IMR-90 (cell line): ENCODE data around the gene TPCN1. TPM values are rescaled to one million over a fixed set of nuclear protein-coding genes. Genes with fewer than 3 reads are reported as not detected.

ENCODE experiments used
- ATAC-seq: fragments of 200-7000 bp; cut with Tn5 transposase; 2 replicates; pipeline ENCODE4 v1.9.1; 2020; ENCODE audit warnings: low read depth, mild to moderate bottlenecking, moderate library complexity
- BruUV-seq: library from RNA; stranded (reverse); fragments of 400-500 nt; replicated peaks from 2 replicates; lab custom pipeline; 2021; lab: Mats Ljungman, UMichigan
- CTCF ChIA-PET: fragments of 300-600 bp; formaldehyde crosslinking; extraction: SDS; loops from one replicate; lab custom pipeline; 2021; ENCODE audit warnings: antibody characterized with exemption; lab: Yijun Ruan, JAX
- POLR2A ChIA-PET: fragments of 300-600 bp; sonication (Branson Sonifier 250); formaldehyde crosslinking; loops from one replicate; lab custom pipeline; 2022; ENCODE audit warnings: antibody characterized with exemption; ENCODE audit not compliant: unreplicated experiment; lab: Charles Lee
- DNase-seq: peaks from one replicate; pipeline ENCODE4 v3.0.0; 2013
- H2AFZ ChIP-seq: replicated peaks from 2 replicates; pipeline ENCODE3; 2013; ENCODE audit warnings: low read length, mild to moderate bottlenecking; ENCODE audit not compliant: poor library complexity
- H2AK5ac ChIP-seq: 2 replicates; pipeline ENCODE4 v1.6.1; 2013; ENCODE audit warnings: low read depth, low read length, inconsistent platforms
- H2AK9ac ChIP-seq: replicated peaks from 2 replicates; pipeline ENCODE3; 2013; ENCODE audit warnings: mild to moderate bottlenecking, low read depth, low read length, moderate library complexity; ENCODE audit not compliant: poor library complexity
- H2BK120ac ChIP-seq: 2 replicates; pipeline ENCODE4 v1.6.1; 2013; ENCODE audit warnings: low read depth, low read length, inconsistent platforms
- H2BK15ac ChIP-seq: 3 replicates; pipeline ENCODE4 v1.6.1; 2013; ENCODE audit warnings: low read depth, low read length, inconsistent platforms
- H2BK20ac ChIP-seq: 2 replicates; pipeline ENCODE4 v1.6.1; 2013; ENCODE audit warnings: low read depth, mild to moderate bottlenecking, inconsistent platforms, low read length, moderate library complexity
- H2BK5ac ChIP-seq: 2 replicates; pipeline ENCODE4 v1.6.1; 2013; ENCODE audit warnings: mild to moderate bottlenecking, low read depth, low read length, inconsistent platforms; ENCODE audit not compliant: poor library complexity, severe bottlenecking
- H3K14ac ChIP-seq: replicated peaks from 2 replicates; pipeline ENCODE4 v1.6.1; 2013; ENCODE audit warnings: low read depth, low read length, inconsistent platforms
- H3K18ac ChIP-seq: 2 replicates; pipeline ENCODE4 v1.6.1; 2013; ENCODE audit warnings: low read depth, low read length, control low read depth
- H3K23ac ChIP-seq: 2 replicates; pipeline ENCODE4 v1.6.1; 2013; ENCODE audit warnings: low read depth, low read length, inconsistent platforms
- H3K27ac ChIP-seq: 2 replicates; pipeline ENCODE4 v1.5.1; 2013; ENCODE audit warnings: mild to moderate bottlenecking, control low read depth, low read length; ENCODE audit not compliant: insufficient read depth
- H3K27me3 ChIP-seq: 2 replicates; pipeline ENCODE4 v1.6.1; 2013; ENCODE audit warnings: low read length; ENCODE audit not compliant: control insufficient read depth, insufficient read depth
- H3K36me3 ChIP-seq: 2 replicates; pipeline ENCODE4 v1.6.1; 2013; ENCODE audit warnings: low read length, mixed read lengths; ENCODE audit not compliant: control insufficient read depth, insufficient read depth
- H3K4ac ChIP-seq: 2 replicates; pipeline ENCODE4 v1.6.1; 2013; ENCODE audit warnings: low read depth, low read length, inconsistent platforms
- H3K4me1 ChIP-seq: 2 replicates; pipeline ENCODE4 v1.6.1; 2013; ENCODE audit warnings: low read length, mixed read lengths; ENCODE audit not compliant: control insufficient read depth, insufficient read depth
- H3K4me2 ChIP-seq: 2 replicates; pipeline ENCODE4 v1.6.1; 2013; ENCODE audit warnings: low read depth, mild to moderate bottlenecking, control low read depth, low read length, moderate library complexity
- H3K4me3 ChIP-seq: 2 replicates; pipeline ENCODE4 v1.5.1; 2013; ENCODE audit warnings: low read depth, mild to moderate bottlenecking, control low read depth, low read length, moderate library complexity; ENCODE audit not compliant: insufficient read depth
- H3K56ac ChIP-seq: 2 replicates; pipeline ENCODE4 v1.6.1; 2013; ENCODE audit warnings: low read length, inconsistent platforms; ENCODE audit not compliant: insufficient read depth; ENCODE audit errors: extremely low read depth
- H3K79me1 ChIP-seq, 2 experiments: 2 replicates each; pipeline ENCODE4 v1.6.1; 2013; ENCODE audit warnings: low read length in 2 of 2, inconsistent platforms in 1 of 2, low read depth in 1 of 2
- H3K9ac ChIP-seq: 2 replicates; pipeline ENCODE4 v1.6.1; 2013; ENCODE audit warnings: low read depth, low read length, control low read depth
- H3K9me1 ChIP-seq: 2 replicates; pipeline ENCODE4 v1.6.1; 2013; ENCODE audit warnings: low read length, inconsistent platforms; ENCODE audit not compliant: insufficient read depth
- H3K9me3 ChIP-seq: 2 replicates; pipeline ENCODE4 v1.6.1; 2013; ENCODE audit warnings: low read length; ENCODE audit not compliant: control insufficient read depth, insufficient read depth
- H4K20me1 ChIP-seq: 2 replicates; pipeline ENCODE4 v1.6.1; 2013; ENCODE audit warnings: low read length, inconsistent platforms; ENCODE audit not compliant: insufficient read depth
- H4K5ac ChIP-seq: 2 replicates; pipeline ENCODE4 v1.6.1; 2013; ENCODE audit warnings: mild to moderate bottlenecking, low read depth, low read length, control low read depth
- H4K8ac ChIP-seq, 2 experiments: 2 replicates each; pipeline ENCODE4 v1.6.1; 2013; ENCODE audit warnings: low read depth in 2 of 2, low read length in 2 of 2, control low read depth in 1 of 2, inconsistent platforms in 1 of 2
- H4K91ac ChIP-seq: 2 replicates; pipeline ENCODE4 v1.6.1; 2013; ENCODE audit warnings: low read depth, low read length, inconsistent platforms; ENCODE audit not compliant: insufficient read depth
- BHLHE40 ChIP-seq: fragments of 150-350 bp; IDR thresholded peaks from 2 replicates; pipeline ENCODE4 v1.6.1; 2016; ENCODE audit warnings: mild to moderate bottlenecking, low read depth, low read length
- CEBPB ChIP-seq: IDR thresholded peaks from 2 replicates; pipeline ENCODE4 v1.6.1; 2012; ENCODE audit warnings: low read depth, low read length, improper control_type of control experiment
- CTCF ChIP-seq: conservative IDR thresholded peaks from 2 replicates; pipeline ENCODE4 v1.5.1; 2012; ENCODE audit warnings: mild to moderate bottlenecking, low read depth, low read length, improper control_type of control experiment
- FOS ChIP-seq: fragments of 150-350 bp; IDR thresholded peaks from 2 replicates; pipeline ENCODE4 v1.6.1; 2016; ENCODE audit warnings: low read depth, low read length
- POLR2A ChIP-seq: IDR thresholded peaks from 2 replicates; pipeline ENCODE4 v1.6.1; 2012; ENCODE audit warnings: mild to moderate bottlenecking, low read depth, low read length
- RFX5 ChIP-seq: IDR thresholded peaks from 2 replicates; pipeline ENCODE4 v1.8.0; 2012; ENCODE audit warnings: low read depth, mild to moderate bottlenecking, low read length, moderate library complexity
- WGBS, 2 experiments: methylation state at CpG; one replicate each; pipeline versions ENCODE4 v1.1.5 to v1.1.7; 2013; ENCODE audit warnings: missing lambda C conversion rate in 2 of 2; ENCODE audit not compliant: insufficient read length in 1 of 2; ENCODE audit errors: extremely low coverage in 2 of 2; 5-methylcytosine and 5-hydroxymethylcytosine counted together
- dilution Hi-C: fragments of 300-500 bp; cut with HindIII; formaldehyde crosslinking; loops from one replicate; pipeline ENCODE4 v1.14.3; 2018; ENCODE audit warnings: low sequenced_read_pairs; ENCODE audit not compliant: unreplicated experiment
- in situ Hi-C: fragments of 300-500 bp; cut with MboI; formaldehyde crosslinking; loops from 3 replicates; pipeline ENCODE4 v1.14.3; 2019; ENCODE audit warnings: low sequenced_read_pairs, inconsistent platforms, mixed read lengths
- intact Hi-C: fragments of 100-400 bp; cut with micrococcal nuclease; formaldehyde crosslinking; loops from 2 replicates; pipeline ENCODE4 v1.10.0; 2022
- polyA plus RNA-seq, 3 experiments: library from polyadenylated mRNA; depleted of rRNA; stranded (reverse); fragments of >200 nt; gene quantifications; 2 replicates each; pipeline ENCODE4 v1.2.3, GENCODE V29; 2012; ENCODE audit warnings: low replicate concordance in 1 of 3
- total RNA-seq: library from RNA; depleted of rRNA; stranded (reverse); fragments of >200 nt; gene quantifications from 2 replicates; pipeline ENCODE4 v1.2.3, GENCODE V29; 2012
- TF ChIP-seq, protein P1 (sequence below): fragments of 150-350 bp; IDR thresholded peaks from 2 replicates; pipeline ENCODE4 v1.6.1; 2017; ENCODE audit warnings: mild to moderate bottlenecking, antibody characterized with exemption, low read length, low read depth

TPCN1 gene
- total and polyA plus RNA-seq, 2 of the 4 experiments (the other 2 are of a cell fraction) = 2.0 to 13.2 TPM

GRCh38 chr12:113244047-113244460 lies 22.8 kb downstream of the TPCN1 start:
- H4K8ac ChIP-seq = peak overlapping the region in 1 of 2 experiments; percentile 19; a peak in 1 of 4 replicates
- 0 out of 3 replicates have a peak overlapping the region, but pooled peaks have one; percentile 38 for H2BK15ac ChIP-seq
- H3K4me2 ChIP-seq = no peak overlapping the region
- no peak overlapping the region for H4K5ac ChIP-seq
- ATAC-seq (no peak), DNase-seq (no peak)
- peaks cover 7% of the 10 kb centered on the region for H4K20me1 ChIP-seq
- peak overlapping the region; percentile 13 for H2AK5ac ChIP-seq
- no peak overlapping the region for H3K4me3 ChIP-seq
- peak overlapping the region; percentile 62 for H2BK120ac ChIP-seq
- intact Hi-C loops (no loop called here), dilution Hi-C loops (no loop called here), in situ Hi-C loops (no loop called here)
- WGBS, 2 experiments = 55% methylated on average over 2 of the region's 5 CpGs; no CpG with 5 or more reads in 1 of the 2 experiments
- H3K18ac ChIP-seq = no peak overlapping the region; the same call in 1 of the 2 replicates
- H3K27me3 ChIP-seq = no peaks in the 10 kb centered on the region
- peak overlapping the region; percentile 63 for H2AFZ ChIP-seq
- H3K36me3 ChIP-seq = no peaks in the 10 kb centered on the region; the same call in 1 of the 2 replicates
- no TSS peak for BruUV-seq
- H2BK20ac ChIP-seq = peak overlapping the region; percentile 49
- H3K9me3 ChIP-seq = no peaks in the 10 kb centered on the region
- H3K9ac ChIP-seq = no peak overlapping the region
- H3K14ac ChIP-seq = peak overlapping the region; percentile 55
- H3K79me1 ChIP-seq = peaks cover 0 to 32% of the 10 kb centered on the region in 2 experiments; a peak in 2 of 4 replicates
- no peak overlapping the region for H3K27ac ChIP-seq
- peak overlapping the region; percentile 66 for H3K4ac ChIP-seq
- H3K56ac ChIP-seq = no peak overlapping the region
- peaks cover 28% of the 10 kb centered on the region for H3K9me1 ChIP-seq
- no peak overlapping the region for H2AK9ac ChIP-seq
- POLR2A ChIA-PET = no interaction called here
- TF ChIP-seq POLR2A (no peak), CTCF (no peak), RFX5 (no peak), FOS (no peak), BHLHE40 (no peak), CEBPB (no peak)
- TF ChIP-seq, protein P1, sequence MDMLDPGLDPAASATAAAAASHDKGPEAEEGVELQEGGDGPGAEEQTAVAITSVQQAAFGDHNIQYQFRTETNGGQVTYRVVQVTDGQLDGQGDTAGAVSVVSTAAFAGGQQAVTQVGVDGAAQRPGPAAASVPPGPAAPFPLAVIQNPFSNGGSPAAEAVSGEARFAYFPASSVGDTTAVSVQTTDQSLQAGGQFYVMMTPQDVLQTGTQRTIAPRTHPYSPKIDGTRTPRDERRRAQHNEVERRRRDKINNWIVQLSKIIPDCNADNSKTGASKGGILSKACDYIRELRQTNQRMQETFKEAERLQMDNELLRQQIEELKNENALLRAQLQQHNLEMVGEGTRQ = no peak
- no peak overlapping the region for H2BK5ac ChIP-seq
- H4K91ac ChIP-seq = peak overlapping the region; percentile 29; the same call in 1 of the 2 replicates
- peaks cover 29% of the 10 kb centered on the region for H3K4me1 ChIP-seq
- CTCF ChIA-PET = interaction anchor here (0.5 kb wide), 1 partner anchor 8 kb away, joined by 3 read pairs; no protein-coding TSS in a partner anchor
- peak overlapping the region; percentile 59; the same call in 1 of the 2 replicates for H3K23ac ChIP-seq
